Measurements from ENCODE around the gene ESF1. TPM values are rescaled to one million over a fixed set of nuclear protein-coding genes. Genes with fewer than 3 reads are reported as not detected.

ESF1 gene, protein sequence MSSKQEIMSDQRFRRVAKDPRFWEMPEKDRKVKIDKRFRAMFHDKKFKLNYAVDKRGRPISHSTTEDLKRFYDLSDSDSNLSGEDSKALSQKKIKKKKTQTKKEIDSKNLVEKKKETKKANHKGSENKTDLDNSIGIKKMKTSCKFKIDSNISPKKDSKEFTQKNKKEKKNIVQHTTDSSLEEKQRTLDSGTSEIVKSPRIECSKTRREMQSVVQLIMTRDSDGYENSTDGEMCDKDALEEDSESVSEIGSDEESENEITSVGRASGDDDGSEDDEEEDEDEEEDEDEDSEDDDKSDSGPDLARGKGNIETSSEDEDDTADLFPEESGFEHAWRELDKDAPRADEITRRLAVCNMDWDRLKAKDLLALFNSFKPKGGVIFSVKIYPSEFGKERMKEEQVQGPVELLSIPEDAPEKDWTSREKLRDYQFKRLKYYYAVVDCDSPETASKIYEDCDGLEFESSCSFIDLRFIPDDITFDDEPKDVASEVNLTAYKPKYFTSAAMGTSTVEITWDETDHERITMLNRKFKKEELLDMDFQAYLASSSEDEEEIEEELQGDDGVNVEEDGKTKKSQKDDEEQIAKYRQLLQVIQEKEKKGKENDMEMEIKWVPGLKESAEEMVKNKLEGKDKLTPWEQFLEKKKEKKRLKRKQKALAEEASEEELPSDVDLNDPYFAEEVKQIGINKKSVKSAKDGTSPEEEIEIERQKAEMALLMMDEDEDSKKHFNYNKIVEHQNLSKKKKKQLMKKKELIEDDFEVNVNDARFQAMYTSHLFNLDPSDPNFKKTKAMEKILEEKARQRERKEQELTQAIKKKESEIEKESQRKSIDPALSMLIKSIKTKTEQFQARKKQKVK
- 3.8 and 6.2 TPM in 2 replicates for polyA plus RNA-seq (2011; rRNA removed)
- polyA minus RNA-seq (2011; rRNA and poly(A)+ RNA removed), result 1.8 and 3.6 TPM in 2 replicates

DNA sequence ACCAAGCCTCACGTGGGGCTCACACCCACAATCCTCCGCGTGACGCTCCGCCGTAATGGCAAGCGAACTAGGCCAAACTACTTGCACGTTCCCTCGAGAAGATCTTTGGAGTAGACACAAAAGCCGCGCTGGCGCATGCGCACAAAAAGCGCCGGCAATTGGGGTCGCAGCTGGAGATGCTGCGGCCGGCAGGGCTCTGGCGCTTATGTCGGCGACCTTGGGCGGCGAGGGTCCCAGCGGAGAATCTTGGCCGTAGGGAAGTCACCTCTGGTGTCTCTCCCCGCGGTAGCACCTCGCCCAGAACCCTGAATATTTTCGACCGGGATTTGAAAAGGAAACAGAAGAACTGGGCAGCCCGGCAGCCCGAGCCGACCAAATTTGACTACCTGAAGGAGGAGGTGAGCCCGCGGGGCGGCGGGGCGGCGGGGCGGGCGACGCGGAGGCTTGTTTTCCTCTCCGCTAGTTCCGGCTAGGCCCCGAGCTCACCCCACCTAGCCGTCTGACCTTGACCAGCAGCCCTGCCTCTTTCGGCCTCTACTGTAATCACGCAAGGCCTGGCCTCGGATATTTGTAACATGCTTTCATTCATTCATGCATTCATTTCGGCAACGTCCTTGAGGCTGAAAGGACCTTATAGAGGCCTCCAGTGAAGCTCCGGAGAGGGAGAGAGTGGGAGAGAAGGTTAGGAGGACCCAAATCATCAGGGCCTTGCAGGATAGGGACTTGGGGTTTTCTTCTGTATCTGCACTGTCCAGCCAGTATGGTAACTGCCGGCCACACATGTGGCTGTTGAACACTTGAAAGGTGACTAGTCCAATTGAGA lies at the start of gene ESF1, which contains the start of gene NDUFAF5:
ESF1 (minus strand) TSS at position 27 of the 823 bp plus-strand sequence. CDS start 1,779 bp downstream, outside the sequence.
NDUFAF5 (plus strand) TSS at position 136 of the 823 bp plus-strand sequence; CDS start at position 177, 41 bp downstream.
- DNase-seq (ENCODE audit: low read depth, low spot score), result peak; percentile 94
- H3K9me3 ChIP-seq (ENCODE audit: control insufficient read depth, insufficient read depth, low read length), result no peaks in the 10 kb centered on the region
- no peak for TF ChIP-seq CTCF (IDR thresholded peaks at IDR 0.05; ENCODE audit: low read depth, low read length)
- ChIA-PET POLR2A (interaction anchor here (0.8 to 1.1 kb wide), 3 partner anchors 16 to 108 kb away, joined by 3 to 4 read pairs (median 3); no protein-coding TSS in a partner anchor), CTCF (interaction anchor here (0.8 to 3.3 kb wide), 7 partner anchors 13 to 669 kb away, joined by 3 to 58 read pairs (median 5); no protein-coding TSS in a partner anchor)
- peak within 1 kb of the TSS; percentile 90 for H3K4me3 ChIP-seq (ENCODE audit: low read depth, low read length)
- peak within 1 kb of the TSS; percentile 62 for H3K27ac ChIP-seq (ENCODE audit: low read depth, low read length)
- no peaks in the 10 kb centered on the region for H3K27me3 ChIP-seq (ENCODE audit: control insufficient read depth, insufficient read depth, low read length)

- no peak overlapping the region for H3K27ac ChIP-seq (ENCODE audit: low read depth, low read length)
- no peaks in the 10 kb centered on the region for H3K9me3 ChIP-seq (ENCODE audit: control insufficient read depth, insufficient read depth, low read length)
- H3K27me3 ChIP-seq (ENCODE audit: control insufficient read depth, insufficient read depth, low read length), result peaks cover 2% of the 10 kb centered on the region
- POLR2A ChIA-PET, result no interaction called here
- no peak overlapping the region for H3K4me3 ChIP-seq (ENCODE audit: low read depth, low read length)
- no peak for DNase-seq (ENCODE audit: low read depth, low spot score)
- CTCF ChIA-PET, result interaction anchor here (0.6 to 2.0 kb wide), 2 partner anchors 11 to 1178 kb away, joined by 4 to 14 read pairs; no protein-coding TSS in a partner anchor
- TF ChIP-seq CTCF (IDR thresholded peaks at IDR 0.05; ENCODE audit: low read depth, low read length), result no peak
Measured at GRCh38 chr20:13831476-13831875, 46.8 kb upstream of the ESF1 start.

GRCh38 chr20:13825465-13825864 lies 40.7 kb upstream of the ESF1 start:
- no peak for DNase-seq (ENCODE audit: low read depth, low spot score)
- Histone ChIP-seq H3K9me3 (ENCODE audit: control insufficient read depth, insufficient read depth, low read length) (no peaks in the 10 kb centered on the region), H3K27ac (ENCODE audit: low read depth, low read length) (no peak overlapping the region), H3K4me3 (ENCODE audit: low read depth, low read length) (no peak overlapping the region), H3K27me3 (ENCODE audit: control insufficient read depth, insufficient read depth, low read length) (no peaks in the 10 kb centered on the region)
- ChIA-PET POLR2A (no interaction called here), CTCF (interaction anchor here (1.2 to 1.5 kb wide), 2 partner anchors 27 to 229 kb away, joined by 3 read pairs; no protein-coding TSS in a partner anchor)
- no peak for TF ChIP-seq CTCF (IDR thresholded peaks at IDR 0.05; ENCODE audit: low read depth, low read length)

- H3K27me3 ChIP-seq (ENCODE audit: control insufficient read depth, insufficient read depth, low read length), result no peaks in the 10 kb centered on the region
- CTCF ChIA-PET, result interaction anchor here (1.5 kb wide), 1 partner anchor 230 kb away, joined by 3 read pairs; no protein-coding TSS in a partner anchor
- DNase-seq (ENCODE audit: low read depth, low spot score), result no peak
- H3K9me3 ChIP-seq (ENCODE audit: control insufficient read depth, insufficient read depth, low read length), result no peaks in the 10 kb centered on the region
- POLR2A ChIA-PET, result no interaction called here
- H3K27ac ChIP-seq (ENCODE audit: low read depth, low read length), result no peak overlapping the region
- no peak overlapping the region for H3K4me3 ChIP-seq (ENCODE audit: low read depth, low read length)
- no peak for TF ChIP-seq CTCF (IDR thresholded peaks at IDR 0.05; ENCODE audit: low read depth, low read length)
Measured at GRCh38 chr20:13824459-13824858, 39.7 kb upstream of the ESF1 start.

All from AG04450 (cell line).